NCI-H82 (cell line): ENCODE data around the gene MRPL49.
"Not testable (repeated sequence)": the region's sequence is repeated elsewhere in the genome, so short reads cannot be mapped to it uniquely, and the experiment has no call there.

Experiments used
- DNase-seq: peaks from one replicate; lab custom pipeline; 2025; lab: John Stamatoyannopoulos, UW

MRPL49 gene

GRCh38 chr11:65165410-65166317 is 43.5 kb downstream of the MRPL49 start:
- no peak for DNase-seq

- DNase-seq: no peak
Observed at GRCh38 chr11:65166893-65167292, 44.8 kb downstream of the MRPL49 start.

- no peak for DNase-seq
Observed at GRCh38 chr11:65167656-65168055, 45.5 kb downstream of the MRPL49 start.

- DNase-seq: no peak
Observed at GRCh38 chr11:65169164-65169641, 47.1 kb downstream of the MRPL49 start.

- no peak for DNase-seq
Observed at GRCh38 chr11:65170058-65170534, 48.0 kb downstream of the MRPL49 start, which contains the start of gene SPDYC. Gene SPDYC (plus strand): TSS chr11:65170233. CDS start chr11:65171358, 1,125 bp downstream.

- DNase-seq: no peak
Observed at GRCh38 chr11:65172600-65172999, 50.5 kb downstream of the MRPL49 start.

GRCh38 chr11:65174571-65175010 is 52.5 kb downstream of the MRPL49 start:
- DNase-seq: not testable (repeated sequence)
